Measurements from ENCODE around the gene VAPA. TPM values are rescaled to one million over a fixed set of nuclear protein-coding genes. Genes with fewer than 3 reads are reported as not detected.

VAPA gene
- total and polyA plus RNA-seq, 10 of the 15 experiments (the other 5 are each of a cell fraction or from before 2014, with no cell fraction given) = 70.9 to 252 (median 166) TPM

GRCh38 chr18:9914584-9915290, 921 bp downstream of the VAPA start (continued):
- TF ChIP-seq RCOR1 (conservative IDR thresholded peaks at IDR 0.05; ENCODE audit: low read depth, low read length) (no peak), ZNF622 (IDR thresholded peaks at IDR 0.05) (no peak)

GRCh38 chr18:9915291-9916076, 1.7 kb downstream of the VAPA start:
- Histone ChIP-seq H3K4me1 (ENCODE audit: control insufficient read depth, insufficient read depth, low read length) (peaks cover 12% of the 10 kb centered on the region), H3K27me3 (replicated peaks in 1 of 2; ENCODE audit: control insufficient read depth in 2 of 2, insufficient read depth in 2 of 2, low read length in 1 of 2) (no peaks in the 10 kb centered on the region), H3K36me3 (ENCODE audit: control insufficient read depth in 2 of 2, insufficient read depth in 2 of 2, low read length in 1 of 2) (no peaks in the 10 kb centered on the region), H3K4me3 (peak overlapping the region; percentile 97), H3K9ac (ENCODE audit: control insufficient read depth, insufficient read depth, low read length) (peak overlapping the region; percentile 90), H3K9me3 (replicated peaks; ENCODE audit: control insufficient read depth, insufficient read depth, low read length) (no peaks in the 10 kb centered on the region; the same call in 2 of the 3 replicates), H3K79me2 (ENCODE audit: control insufficient read depth, insufficient read depth, low read length) (peaks cover 65% of the 10 kb centered on the region), H3K4me2 (ENCODE audit: control insufficient read depth, insufficient read depth) (peak overlapping the region; percentile 79), H2AFZ (ENCODE audit: control insufficient read depth, low read depth, low read length) (no peak overlapping the region), H4K20me1 (ENCODE audit: control insufficient read depth, insufficient read depth) (peaks cover 12% of the 10 kb centered on the region), H3K27ac (ENCODE audit: control insufficient read depth, insufficient read depth) (peak overlapping the region; percentile 93)
- POLR2A ChIA-PET = interaction anchor here (0.6 to 1.8 kb wide), 6 partner anchors 8 to 837 kb away, joined by 4 to 7 read pairs (median 6); no protein-coding TSS in a partner anchor
- intact Hi-C loops (cut with micrococcal nuclease; ENCODE audit: unreplicated experiment) = no loop called here
- DNase-seq (ENCODE audit: low read depth, low spot score) (no peak), FAIRE-seq (no peak), ATAC-seq (no peak)
- whole genome bisulfite sequencing (ENCODE audit: insufficient coverage, insufficient replicate concordance, low lambda C conversion rate, missing lambda C conversion rate) = 10% methylated on average over 5 of the region's 5 CpGs
- TF ChIP-seq SKIL (IDR thresholded peaks at IDR 0.05; ENCODE audit: low read depth, poor library complexity, severe bottlenecking) = peak; percentile 19
- TF ChIP-seq RELB (IDR thresholded peaks at IDR 0.05; ENCODE audit: low read depth) = 0 out of 2 replicates have a peak, but pooled peaks have one; percentile 10
- TF ChIP-seq CBFB (IDR thresholded peaks at IDR 0.05; ENCODE audit: low read depth) = peak; percentile 17; the same call in 1 of the 2 replicates
- TF ChIP-seq ZBTB40 (IDR thresholded peaks at IDR 0.05; ENCODE audit: borderline replicate concordance) = 0 out of 2 replicates have a peak, but pooled peaks have one; percentile 23
- no peak for TF ChIP-seq NFIC (IDR thresholded peaks at IDR 0.05; ENCODE audit: low read depth, low read length)
- in situ Hi-C loops (cut with MboI) = loop anchor here (25.0 kb wide), 2 partner anchors 303 to 1303 kb away; partner anchors contain the start of genes PPP4R1 and RAB12
- CTCF ChIA-PET = interaction anchor here (1.7 kb wide), 1 partner anchor 12 kb away, joined by 7 read pairs; no protein-coding TSS in a partner anchor
- SMC1A ChIA-PET (ENCODE audit: uncharacterized antibody, unreplicated experiment) = interaction anchor here (0.6 to 1.7 kb wide), 3 partner anchors 11 to 849 kb away, joined by 3 to 13 read pairs (median 3); no protein-coding TSS in a partner anchor
- no TSS peak for BruUV-seq (replicated peaks)
- RAD21 ChIA-PET (ENCODE audit: unreplicated experiment) = interaction anchor here (1.0 to 1.1 kb wide), 2 partner anchors 12 to 35 kb away, joined by 4 read pairs; no protein-coding TSS in a partner anchor

Data from GM12878 (cell line).